GM23338 (cell line): ENCODE data around the gene USP17L12. TPM values are rescaled to one million over a fixed set of nuclear protein-coding genes. Genes with fewer than 3 reads are reported as not detected.
"Not testable (repeated sequence)": the region's sequence is repeated elsewhere in the genome, so short reads cannot be mapped to it uniquely, and the experiment has no call there.

Experiments
- ATAC-seq: fragments of 200-7000 bp; cut with Tn5 transposase; 3 replicates; pipeline ENCODE4 v1.9.1; 2020
- DNase-seq: peaks from one replicate; pipeline ENCODE4 v3.0.0-alpha.2; 2015; ENCODE audit warnings: low spot score
- H2AFZ ChIP-seq: fragments of 200-600 bp; sonication (generic); 2 replicates; pipeline ENCODE4 v1.8.0; 2016; ENCODE audit warnings: antibody characterized with exemption, mild to moderate bottlenecking, moderate library complexity
- H3F3A ChIP-seq: fragments of 200-600 bp; sonication (generic); replicated peaks from 2 replicates; pipeline ENCODE4 v1.8.0; 2017; ENCODE audit warnings: antibody characterized with exemption, mixed run types, low read depth
- H3K27ac ChIP-seq: fragments of 200-600 bp; sonication (generic); 2 replicates; pipeline ENCODE4 v1.6.1; 2016; ENCODE audit warnings: low read depth
- H3K27me3 ChIP-seq: fragments of 200-600 bp; sonication (generic); 2 replicates; pipeline ENCODE4 v1.8.0; 2016; ENCODE audit warnings: mild to moderate bottlenecking, mixed run types, moderate library complexity; ENCODE audit not compliant: insufficient read depth
- H3K36me3 ChIP-seq: fragments of 200-600 bp; sonication (generic); 2 replicates; pipeline ENCODE4 v1.8.0; 2016; ENCODE audit warnings: mild to moderate bottlenecking; ENCODE audit not compliant: insufficient read depth
- H3K4me1 ChIP-seq: fragments of 200-600 bp; sonication (generic); 2 replicates; pipeline ENCODE4 v1.8.0; 2016; ENCODE audit warnings: mild to moderate bottlenecking, moderate library complexity; ENCODE audit not compliant: insufficient read depth
- H3K4me2 ChIP-seq: fragments of 200-600 bp; sonication (generic); 2 replicates; pipeline ENCODE4 v1.7.1; 2017; ENCODE audit warnings: mixed run types
- H3K4me3 ChIP-seq: fragments of 200-600 bp; sonication (generic); 2 replicates; pipeline ENCODE4 v1.6.1; 2016; ENCODE audit warnings: mixed run types
- H3K79me2 ChIP-seq: fragments of 200-600 bp; sonication (generic); replicated peaks from 2 replicates; pipeline ENCODE4 v1.8.0; 2017; ENCODE audit warnings: mild to moderate bottlenecking; ENCODE audit not compliant: insufficient read depth
- H3K9me2 ChIP-seq: fragments of 200-600 bp; sonication (generic); 2 replicates; pipeline ENCODE4 v1.8.0; 2017; ENCODE audit not compliant: insufficient read depth
- H4K20me1 ChIP-seq: fragments of 200-600 bp; sonication (generic); replicated peaks from 2 replicates; pipeline ENCODE4 v1.8.0; 2017; ENCODE audit warnings: mild to moderate bottlenecking; ENCODE audit not compliant: insufficient read depth
- H3K27ac Mint-ChIP-seq: 2 replicates; pipeline ENCODE4 v1.8.0; 2020; ENCODE audit warnings: inconsistent platforms, mild to moderate bottlenecking, moderate library complexity, mixed read lengths
- H3K27me3 Mint-ChIP-seq: 3 replicates; pipeline ENCODE4 v1.8.0; 2022; ENCODE audit warnings: low read depth, mild to moderate bottlenecking, moderate library complexity, mixed read lengths, inconsistent platforms; ENCODE audit not compliant: insufficient read depth, poor library complexity
- H3K36me3 Mint-ChIP-seq: 3 replicates; pipeline ENCODE4 v1.8.0; 2021; ENCODE audit warnings: low read depth, mild to moderate bottlenecking, inconsistent platforms, moderate library complexity, mixed read lengths
- H3K4me1 Mint-ChIP-seq: 3 replicates; pipeline ENCODE4 v1.8.0; 2020; ENCODE audit warnings: mild to moderate bottlenecking, inconsistent platforms, mixed read lengths
- H3K4me3 Mint-ChIP-seq: 3 replicates; pipeline ENCODE4 v1.8.0; 2021; ENCODE audit warnings: moderate library complexity, mild to moderate bottlenecking, inconsistent platforms, mixed read lengths
- H3K9me3 Mint-ChIP-seq: 3 replicates; pipeline ENCODE4 v1.8.0; 2020; ENCODE audit warnings: moderate library complexity, mild to moderate bottlenecking, inconsistent platforms, mixed read lengths
- polyA plus RNA-seq: library from polyadenylated mRNA; unstranded; fragments of >200 nt; fragmentation: Nextera tagmentation; extraction: Ambion mirVana; gene quantifications from 2 replicates; pipeline ENCODE4 v1.2.1, GENCODE V29; 2016
- total RNA-seq: library from RNA; depleted of rRNA; stranded (reverse); fragments of >200 nt; shearing (Covaris generic); gene quantifications from 2 replicates; pipeline ENCODE4 v1.2.3, GENCODE V29; 2014
- TF ChIP-seq, protein P1 (sequence below), 2 experiments: fragments of 200-600 bp in 1 of 2; sonication (generic) in 1 of 2; conservative IDR thresholded peaks; 2 replicates each; pipeline versions ENCODE4 v1.5.1 to v1.6.1; 2016 to 2017; ENCODE audit warnings: antibody characterized with exemption in 2 of 2, low read depth in 2 of 2, mild to moderate bottlenecking in 2 of 2, moderate library complexity in 1 of 2

Gene USP17L12
- total and polyA plus RNA-seq, 2 experiments from 2014 or later, result not detected

DNA sequence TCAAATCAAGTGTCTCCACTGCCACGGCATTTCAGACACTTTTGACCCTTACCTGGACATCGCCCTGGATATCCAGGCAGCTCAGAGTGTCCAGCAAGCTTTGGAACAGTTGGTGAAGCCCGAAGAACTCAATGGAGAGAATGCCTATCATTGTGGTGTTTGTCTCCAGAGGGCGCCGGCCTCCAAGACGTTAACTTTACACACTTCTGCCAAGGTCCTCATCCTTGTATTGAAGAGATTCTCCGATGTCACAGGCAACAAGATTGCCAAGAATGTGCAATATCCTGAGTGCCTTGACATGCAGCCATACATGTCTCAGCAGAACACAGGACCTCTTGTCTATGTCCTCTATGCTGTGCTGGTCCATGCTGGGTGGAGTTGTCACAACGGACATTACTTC, 10.3 kb downstream of the USP17L12 start:
- not testable (repeated sequence) for H3K36me3 ChIP-seq, H3K4me3 ChIP-seq, H3K9me2 ChIP-seq, H2AFZ ChIP-seq, H3K4me1 ChIP-seq, H3K27ac Mint-ChIP-seq, H3K27ac ChIP-seq, H3F3A ChIP-seq, H3K79me2 ChIP-seq, H3K27me3 Mint-ChIP-seq, H3K27me3 ChIP-seq, DNase-seq, H3K4me1 Mint-ChIP-seq, H4K20me1 ChIP-seq, H3K36me3 Mint-ChIP-seq, H3K9me3 Mint-ChIP-seq, H3K4me2 ChIP-seq, H3K4me3 Mint-ChIP-seq, ATAC-seq
- TF ChIP-seq, protein P1, sequence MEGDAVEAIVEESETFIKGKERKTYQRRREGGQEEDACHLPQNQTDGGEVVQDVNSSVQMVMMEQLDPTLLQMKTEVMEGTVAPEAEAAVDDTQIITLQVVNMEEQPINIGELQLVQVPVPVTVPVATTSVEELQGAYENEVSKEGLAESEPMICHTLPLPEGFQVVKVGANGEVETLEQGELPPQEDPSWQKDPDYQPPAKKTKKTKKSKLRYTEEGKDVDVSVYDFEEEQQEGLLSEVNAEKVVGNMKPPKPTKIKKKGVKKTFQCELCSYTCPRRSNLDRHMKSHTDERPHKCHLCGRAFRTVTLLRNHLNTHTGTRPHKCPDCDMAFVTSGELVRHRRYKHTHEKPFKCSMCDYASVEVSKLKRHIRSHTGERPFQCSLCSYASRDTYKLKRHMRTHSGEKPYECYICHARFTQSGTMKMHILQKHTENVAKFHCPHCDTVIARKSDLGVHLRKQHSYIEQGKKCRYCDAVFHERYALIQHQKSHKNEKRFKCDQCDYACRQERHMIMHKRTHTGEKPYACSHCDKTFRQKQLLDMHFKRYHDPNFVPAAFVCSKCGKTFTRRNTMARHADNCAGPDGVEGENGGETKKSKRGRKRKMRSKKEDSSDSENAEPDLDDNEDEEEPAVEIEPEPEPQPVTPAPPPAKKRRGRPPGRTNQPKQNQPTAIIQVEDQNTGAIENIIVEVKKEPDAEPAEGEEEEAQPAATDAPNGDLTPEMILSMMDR (conservative IDR thresholded peaks at IDR 0.05; ENCODE audit: low read depth in 2 of 2), result 0 out of 4 replicates have a peak, but pooled peaks of 1 of the 2 experiments have one; percentile 4

DNA sequence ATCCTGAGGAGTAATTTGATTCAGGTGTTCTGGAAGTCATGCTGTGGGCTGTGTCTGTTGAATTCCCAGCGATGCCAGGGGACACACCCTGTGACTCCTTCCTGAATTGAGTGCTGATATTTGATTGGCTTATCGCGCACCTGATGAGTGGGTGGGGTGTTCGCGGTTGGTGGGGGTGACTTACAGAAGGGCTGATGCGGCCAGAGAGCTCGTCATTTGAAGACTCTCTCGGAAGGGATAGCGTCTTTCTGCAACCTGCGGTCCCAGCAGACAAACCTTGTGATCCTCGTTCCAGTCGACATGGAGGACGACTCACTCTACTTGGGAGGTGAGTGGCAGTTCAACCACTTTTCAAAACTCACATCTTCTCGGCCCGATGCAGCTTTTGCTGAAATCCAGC, 14.1 kb downstream of the USP17L12 start, which contains the start of gene USP17L15:
Gene USP17L15, plus strand, starts transcription at position 301 of the 400 bp plus-strand sequence. Its CDS starts 0 bp downstream, at position 301.
- H3K27me3 Mint-ChIP-seq, H3K27ac Mint-ChIP-seq, H3K4me3 Mint-ChIP-seq, H3K9me2 ChIP-seq, H3K27me3 ChIP-seq, H3F3A ChIP-seq, DNase-seq, H3K4me1 ChIP-seq, H3K27ac ChIP-seq, H2AFZ ChIP-seq, H3K36me3 ChIP-seq, H3K36me3 Mint-ChIP-seq, H3K79me2 ChIP-seq, H4K20me1 ChIP-seq, H3K4me1 Mint-ChIP-seq, H3K9me3 Mint-ChIP-seq, H3K4me3 ChIP-seq, H3K4me2 ChIP-seq, ATAC-seq: not testable (repeated sequence)

DNA sequence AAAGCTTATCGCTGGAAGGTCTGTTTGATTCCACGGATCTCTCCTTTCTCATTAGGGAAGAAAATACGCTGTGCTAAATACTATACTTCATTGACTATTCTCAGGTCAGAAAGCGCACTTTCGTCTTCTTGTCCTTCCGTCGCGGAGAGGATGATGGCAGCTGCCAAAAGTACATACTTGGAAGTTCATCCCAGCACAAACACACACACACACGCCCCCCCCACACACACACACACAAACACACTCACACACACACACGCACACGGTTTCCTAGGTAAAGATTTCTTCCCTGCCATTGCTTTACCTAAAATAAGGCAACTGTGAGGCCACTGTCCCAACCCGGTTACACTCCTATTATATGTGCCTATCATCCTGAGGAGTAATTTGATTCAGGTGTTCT, 18.5 kb downstream of the USP17L12 start:
- H3F3A ChIP-seq, ATAC-seq, H3K4me2 ChIP-seq, H3K36me3 Mint-ChIP-seq, H3K27me3 Mint-ChIP-seq, H4K20me1 ChIP-seq, H3K27ac ChIP-seq, H3K4me3 ChIP-seq, H3K4me1 Mint-ChIP-seq, H3K9me2 ChIP-seq, H3K36me3 ChIP-seq, H3K79me2 ChIP-seq, H2AFZ ChIP-seq, H3K9me3 Mint-ChIP-seq, H3K4me1 ChIP-seq, H3K27me3 ChIP-seq, H3K27ac Mint-ChIP-seq, H3K4me3 Mint-ChIP-seq: not testable (repeated sequence)
- DNase-seq, result peak; percentile 0

DNA sequence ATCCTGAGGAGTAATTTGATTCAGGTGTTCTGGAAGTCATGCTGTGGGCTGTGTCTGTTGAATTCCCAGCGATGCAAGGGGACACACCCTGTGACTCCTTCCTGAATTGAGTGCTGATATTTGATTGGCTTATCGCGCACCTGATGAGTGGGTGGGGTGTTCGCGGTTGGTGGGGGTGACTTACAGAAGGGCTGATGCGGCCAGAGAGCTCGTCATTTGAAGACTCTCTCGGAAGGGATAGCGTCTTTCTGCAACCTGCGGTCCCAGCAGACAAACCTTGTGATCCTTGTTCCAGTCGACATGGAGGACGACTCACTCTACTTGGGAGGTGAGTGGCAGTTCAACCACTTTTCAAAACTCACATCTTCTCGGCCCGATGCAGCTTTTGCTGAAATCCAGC, 23.6 kb downstream of the USP17L12 start, which contains the start of gene USP17L17:
Gene USP17L17, plus strand, starts transcription at position 301 of the 400 bp plus-strand sequence. Its CDS starts 0 bp downstream, at position 301.
- not testable (repeated sequence) for H4K20me1 ChIP-seq, H3F3A ChIP-seq, H3K9me2 ChIP-seq, H3K4me3 Mint-ChIP-seq, H3K36me3 ChIP-seq, DNase-seq, H3K4me2 ChIP-seq, H3K27ac Mint-ChIP-seq, H3K9me3 Mint-ChIP-seq, H3K4me1 Mint-ChIP-seq, ATAC-seq, H3K79me2 ChIP-seq, H3K4me3 ChIP-seq, H3K36me3 Mint-ChIP-seq, H3K4me1 ChIP-seq, H3K27ac ChIP-seq, H3K27me3 Mint-ChIP-seq, H3K27me3 ChIP-seq, H2AFZ ChIP-seq

DNA sequence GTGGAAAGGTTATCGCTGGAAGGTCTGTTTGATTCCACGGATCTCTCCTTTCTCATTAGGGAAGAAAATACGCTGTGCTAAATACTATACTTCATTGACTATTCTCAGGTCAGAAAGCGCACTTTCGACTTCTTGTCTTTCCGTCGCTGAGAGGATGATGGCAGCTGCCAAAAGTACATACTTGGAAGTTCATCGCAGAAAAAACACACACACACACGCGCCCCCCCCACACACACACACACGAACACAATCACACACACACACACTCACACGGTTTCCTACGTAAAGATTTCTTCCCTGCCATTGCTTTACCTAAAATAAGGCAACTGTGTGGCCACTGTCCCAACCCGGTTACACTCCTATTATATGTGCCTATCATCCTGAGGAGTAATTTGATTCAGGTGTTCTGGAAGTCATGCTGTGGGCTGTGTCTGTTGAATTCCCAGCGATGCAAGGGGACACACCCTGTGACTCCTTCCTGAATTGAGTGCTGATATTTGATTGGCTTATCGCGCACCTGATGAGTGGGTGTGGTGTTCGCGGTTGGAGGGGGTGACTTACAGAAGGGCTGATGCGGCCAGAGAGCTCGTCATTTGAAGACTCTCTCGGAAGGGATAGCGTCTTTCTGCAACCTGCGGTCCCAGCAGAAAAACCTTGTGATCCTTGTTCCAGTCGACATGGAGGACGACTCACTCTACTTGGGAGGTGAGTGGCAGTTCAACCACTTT, 28.2 kb downstream of the USP17L12 start, which contains the start of gene USP17L18:
Gene USP17L18, plus strand, starts transcription at position 678 of the 728 bp plus-strand sequence. Its CDS starts 0 bp downstream, at position 678.
- H3K79me2 ChIP-seq, H3K4me1 ChIP-seq, H3K4me3 ChIP-seq, H3K36me3 Mint-ChIP-seq, H3K36me3 ChIP-seq, H3K4me3 Mint-ChIP-seq, H3K4me1 Mint-ChIP-seq, H3K9me2 ChIP-seq, H3K4me2 ChIP-seq, H3K27me3 ChIP-seq, H2AFZ ChIP-seq, ATAC-seq, H3K27ac ChIP-seq, H3K9me3 Mint-ChIP-seq, H4K20me1 ChIP-seq, H3F3A ChIP-seq, H3K27ac Mint-ChIP-seq, H3K27me3 Mint-ChIP-seq: not testable (repeated sequence)
- peak; percentile 0 for DNase-seq

DNA sequence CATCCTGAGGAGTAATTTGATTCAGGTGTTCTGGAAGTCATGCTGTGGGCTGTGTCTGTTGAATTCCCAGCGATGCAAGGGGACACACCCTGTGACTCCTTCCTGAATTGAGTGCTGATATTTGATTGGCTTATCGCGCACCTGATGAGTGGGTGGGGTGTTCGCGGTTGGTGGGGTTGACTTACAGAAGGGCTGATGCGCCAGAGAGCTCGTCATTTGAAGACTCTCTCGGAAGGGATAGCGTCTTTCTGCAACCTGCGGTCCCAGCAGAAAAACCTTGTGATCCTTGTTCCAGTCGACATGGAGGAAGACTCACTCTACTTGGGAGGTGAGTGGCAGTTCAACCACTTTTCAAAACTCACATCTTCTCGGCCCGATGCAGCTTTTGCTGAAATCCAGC, 33.1 kb downstream of the USP17L12 start, which contains the start of gene USP17L19:
Gene USP17L19, plus strand, starts transcription at position 301 of the 400 bp plus-strand sequence. Its CDS starts 0 bp downstream, at position 301.
- not testable (repeated sequence) for H3K9me3 Mint-ChIP-seq, DNase-seq, H3K4me1 ChIP-seq, H3K27me3 ChIP-seq, H3K27me3 Mint-ChIP-seq, H3K9me2 ChIP-seq, H3K27ac Mint-ChIP-seq, H3F3A ChIP-seq, H3K36me3 Mint-ChIP-seq, H3K36me3 ChIP-seq, H3K27ac ChIP-seq, H3K4me3 Mint-ChIP-seq, H4K20me1 ChIP-seq, H3K4me1 Mint-ChIP-seq, H3K4me3 ChIP-seq, H3K4me2 ChIP-seq, H3K79me2 ChIP-seq, H2AFZ ChIP-seq, ATAC-seq
